ENCODE measurements around the gene TMEM14C.

TMEM14C gene

GRCh38 chr6:10759884-10760329, 37.0 kb downstream of the TMEM14C start:
- ChIA-PET CTCF (interaction anchor here (0.6 to 0.9 kb wide), 2 partner anchors 37 to 98 kb away, joined by 3 read pairs; no protein-coding TSS in a partner anchor), POLR2A (no interaction called here)
- TF ChIP-seq FOXA1 (IDR thresholded peaks at IDR 0.05) (no peak), LEF1 (IDR thresholded peaks at IDR 0.05; ENCODE audit: borderline replicate concordance) (no peak), ELF4 (IDR thresholded peaks at IDR 0.05) (no peak), BHLHE40 (IDR thresholded peaks at IDR 0.05; ENCODE audit: borderline replicate concordance) (no peak), L3MBTL2 (conservative IDR thresholded peaks at IDR 0.05) (no peak), TARDBP (IDR thresholded peaks at IDR 0.05) (no peak), FOXM1 (IDR thresholded peaks at IDR 0.05; ENCODE audit: borderline replicate concordance) (no peak), FOXK2 (IDR thresholded peaks at IDR 0.05) (no peak), HDGF (IDR thresholded peaks at IDR 0.05; ENCODE audit: borderline replicate concordance) (no peak), CTBP1 (IDR thresholded peaks at IDR 0.05; ENCODE audit: borderline replicate concordance) (no peak), ARNT (IDR thresholded peaks at IDR 0.05) (no peak), ZNF384 (IDR thresholded peaks at IDR 0.05) (no peak), SUZ12 (IDR thresholded peaks at IDR 0.05) (no peak), SP1 (IDR thresholded peaks at IDR 0.05) (no peak)
- DNase-seq (ENCODE audit: extremely low spot score): no peak

- no peak for TF ChIP-seq FOXK2 (IDR thresholded peaks at IDR 0.05)
- TF ChIP-seq BHLHE40 (IDR thresholded peaks at IDR 0.05; ENCODE audit: borderline replicate concordance): no peak
- TF ChIP-seq FOXA1 (IDR thresholded peaks at IDR 0.05): no peak
- no peak for TF ChIP-seq L3MBTL2 (conservative IDR thresholded peaks at IDR 0.05)
- TF ChIP-seq PKNOX1 (IDR thresholded peaks at IDR 0.05): no peak
- TF ChIP-seq ARNT (IDR thresholded peaks at IDR 0.05): no peak
- CTCF ChIA-PET: no interaction called here
These were observed 40.1 kb downstream of the TMEM14C start for GRCh38 chr6:10763006-10763405.

GRCh38 chr6:10769419-10769818, 46.5 kb downstream of the TMEM14C start:
- TF ChIP-seq NFRKB (IDR thresholded peaks at IDR 0.05): no peak
- no peak for TF ChIP-seq LEF1 (IDR thresholded peaks at IDR 0.05; ENCODE audit: borderline replicate concordance)
- TF ChIP-seq FOXK2 (IDR thresholded peaks at IDR 0.05): no peak
- TF ChIP-seq TARDBP (IDR thresholded peaks at IDR 0.05): no peak
- no peak for TF ChIP-seq FOXA1 (IDR thresholded peaks at IDR 0.05)
- TF ChIP-seq PKNOX1 (IDR thresholded peaks at IDR 0.05): no peak
- no peak for TF ChIP-seq SUZ12 (IDR thresholded peaks at IDR 0.05)
- no peak for TF ChIP-seq SP1 (IDR thresholded peaks at IDR 0.05)
- no peak for TF ChIP-seq L3MBTL2 (conservative IDR thresholded peaks at IDR 0.05)
- no peak for TF ChIP-seq BHLHE40 (IDR thresholded peaks at IDR 0.05; ENCODE audit: borderline replicate concordance)
- TF ChIP-seq ZNF384 (IDR thresholded peaks at IDR 0.05): no peak
- TF ChIP-seq ELF4 (IDR thresholded peaks at IDR 0.05): no peak
- TF ChIP-seq CTBP1 (IDR thresholded peaks at IDR 0.05; ENCODE audit: borderline replicate concordance): no peak
- no peak for TF ChIP-seq ARNT (IDR thresholded peaks at IDR 0.05)
- TF ChIP-seq HDGF (IDR thresholded peaks at IDR 0.05; ENCODE audit: borderline replicate concordance): no peak
- TF ChIP-seq FOXM1 (IDR thresholded peaks at IDR 0.05; ENCODE audit: borderline replicate concordance): no peak
- ChIA-PET CTCF (no interaction called here), POLR2A (no interaction called here)
- no peak for DNase-seq (ENCODE audit: extremely low spot score)

More at GRCh38 chr6:10763006-10763405, 40.1 kb downstream of the TMEM14C start:
- no peak for DNase-seq (ENCODE audit: extremely low spot score)
- POLR2A ChIA-PET: interaction anchor here (0.6 kb wide), 1 partner anchor 507 kb away, joined by 3 read pairs; no protein-coding TSS in a partner anchor

GRCh38 chr6:10771371-10771894, 48.6 kb downstream of the TMEM14C start:
- ChIA-PET CTCF (no interaction called here), POLR2A (interaction anchor here (1.3 kb wide), 1 partner anchor 23 kb away, joined by 5 read pairs; no protein-coding TSS in a partner anchor)
- DNase-seq (ENCODE audit: extremely low spot score): no peak
- TF ChIP-seq BHLHE40 (IDR thresholded peaks at IDR 0.05; ENCODE audit: borderline replicate concordance) (no peak), ARNT (IDR thresholded peaks at IDR 0.05) (no peak), ZNF384 (IDR thresholded peaks at IDR 0.05) (no peak), HDGF (IDR thresholded peaks at IDR 0.05; ENCODE audit: borderline replicate concordance) (no peak), TARDBP (IDR thresholded peaks at IDR 0.05) (no peak), FOXK2 (IDR thresholded peaks at IDR 0.05) (no peak), CTBP1 (IDR thresholded peaks at IDR 0.05; ENCODE audit: borderline replicate concordance) (no peak), ELF4 (IDR thresholded peaks at IDR 0.05) (no peak), L3MBTL2 (conservative IDR thresholded peaks at IDR 0.05) (no peak), PKNOX1 (IDR thresholded peaks at IDR 0.05) (no peak), NFRKB (IDR thresholded peaks at IDR 0.05) (no peak), FOXA1 (IDR thresholded peaks at IDR 0.05) (no peak), SP1 (IDR thresholded peaks at IDR 0.05) (no peak), FOXM1 (IDR thresholded peaks at IDR 0.05; ENCODE audit: borderline replicate concordance) (no peak), LEF1 (IDR thresholded peaks at IDR 0.05; ENCODE audit: borderline replicate concordance) (no peak)

- no peak for TF ChIP-seq SP1 (IDR thresholded peaks at IDR 0.05)
- TF ChIP-seq NFRKB (IDR thresholded peaks at IDR 0.05): no peak
- no peak for TF ChIP-seq SUZ12 (IDR thresholded peaks at IDR 0.05)
- TF ChIP-seq ZNF384 (IDR thresholded peaks at IDR 0.05): no peak
- no peak for TF ChIP-seq L3MBTL2 (conservative IDR thresholded peaks at IDR 0.05)
- no peak for TF ChIP-seq PKNOX1 (IDR thresholded peaks at IDR 0.05)
- no peak for TF ChIP-seq TARDBP (IDR thresholded peaks at IDR 0.05)
- no peak for TF ChIP-seq FOXM1 (IDR thresholded peaks at IDR 0.05; ENCODE audit: borderline replicate concordance)
- TF ChIP-seq LEF1 (IDR thresholded peaks at IDR 0.05; ENCODE audit: borderline replicate concordance): no peak
- TF ChIP-seq FOXK2 (IDR thresholded peaks at IDR 0.05): no peak
- CTCF ChIA-PET: no interaction called here
- DNase-seq (ENCODE audit: extremely low spot score): no peak
- POLR2A ChIA-PET: no interaction called here
These were observed 55.4 kb downstream of the TMEM14C start for GRCh38 chr6:10778230-10778629.

All from HEK293T (cell line).